Body of pancreas (tissue), 4 donors: ENCODE measurements around the gene TSPAN18.

ENCODE experiments used
- POLR2A ChIP-seq, 3 donors: fragments of 450-650 bp; IDR thresholded peaks; one replicate each; pipeline ENCODE4 v1.6.1; 2016; ENCODE audit warnings: antibody characterized with exemption in 3 of 3, mild to moderate bottlenecking in 2 of 3
- TF ChIP-seq, protein P1 (sequence below), 7 experiments: fragments of 450-650 bp in 4 of 7; fragments of 200-600 bp in 3 of 7; sonication (generic) in 3 of 7; IDR thresholded peaks; one replicate each; pipeline ENCODE4 v1.5.1; 2016 to 2019; ENCODE audit warnings: antibody characterized with exemption in 7 of 7

DNA sequence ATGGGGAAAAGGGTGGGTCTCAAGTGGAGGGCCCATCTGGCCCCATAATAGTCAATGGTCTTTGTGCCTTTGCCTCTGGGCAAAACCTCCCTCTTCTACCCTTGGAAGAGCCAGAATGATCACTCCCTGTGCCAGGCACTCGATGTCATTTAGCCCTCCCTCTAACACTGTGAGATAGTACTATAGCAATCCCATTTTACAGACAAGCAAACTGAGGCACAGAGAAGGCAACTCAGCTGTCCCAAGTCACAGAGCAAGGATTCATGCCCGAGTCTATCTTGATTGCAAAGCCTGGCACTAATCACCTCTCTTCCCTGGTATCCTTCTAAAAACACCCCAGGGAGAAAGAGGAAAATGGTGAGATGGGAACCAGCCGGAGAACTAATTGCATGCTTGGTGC is 147.5 kb downstream of the TSPAN18 start:
- TF ChIP-seq POLR2A (IDR thresholded peaks at IDR 0.05): no peak
- TF ChIP-seq, protein P1, sequence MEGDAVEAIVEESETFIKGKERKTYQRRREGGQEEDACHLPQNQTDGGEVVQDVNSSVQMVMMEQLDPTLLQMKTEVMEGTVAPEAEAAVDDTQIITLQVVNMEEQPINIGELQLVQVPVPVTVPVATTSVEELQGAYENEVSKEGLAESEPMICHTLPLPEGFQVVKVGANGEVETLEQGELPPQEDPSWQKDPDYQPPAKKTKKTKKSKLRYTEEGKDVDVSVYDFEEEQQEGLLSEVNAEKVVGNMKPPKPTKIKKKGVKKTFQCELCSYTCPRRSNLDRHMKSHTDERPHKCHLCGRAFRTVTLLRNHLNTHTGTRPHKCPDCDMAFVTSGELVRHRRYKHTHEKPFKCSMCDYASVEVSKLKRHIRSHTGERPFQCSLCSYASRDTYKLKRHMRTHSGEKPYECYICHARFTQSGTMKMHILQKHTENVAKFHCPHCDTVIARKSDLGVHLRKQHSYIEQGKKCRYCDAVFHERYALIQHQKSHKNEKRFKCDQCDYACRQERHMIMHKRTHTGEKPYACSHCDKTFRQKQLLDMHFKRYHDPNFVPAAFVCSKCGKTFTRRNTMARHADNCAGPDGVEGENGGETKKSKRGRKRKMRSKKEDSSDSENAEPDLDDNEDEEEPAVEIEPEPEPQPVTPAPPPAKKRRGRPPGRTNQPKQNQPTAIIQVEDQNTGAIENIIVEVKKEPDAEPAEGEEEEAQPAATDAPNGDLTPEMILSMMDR (IDR thresholded peaks at IDR 0.05): no peak
